ENCODE results near the gene NCAM2. TPM values are rescaled to one million over a fixed set of nuclear protein-coding genes. Genes with fewer than 3 reads are reported as not detected.

Gene NCAM2
- total and polyA plus RNA-seq, 2 donors, result 2.8 to 20.1 TPM

GRCh38 chr21:21203822-21204339 lies 205.7 kb downstream of the NCAM2 start:
- whole genome bisulfite sequencing, result 96% methylated on average over 1 of the region's 1 CpG

DNA sequence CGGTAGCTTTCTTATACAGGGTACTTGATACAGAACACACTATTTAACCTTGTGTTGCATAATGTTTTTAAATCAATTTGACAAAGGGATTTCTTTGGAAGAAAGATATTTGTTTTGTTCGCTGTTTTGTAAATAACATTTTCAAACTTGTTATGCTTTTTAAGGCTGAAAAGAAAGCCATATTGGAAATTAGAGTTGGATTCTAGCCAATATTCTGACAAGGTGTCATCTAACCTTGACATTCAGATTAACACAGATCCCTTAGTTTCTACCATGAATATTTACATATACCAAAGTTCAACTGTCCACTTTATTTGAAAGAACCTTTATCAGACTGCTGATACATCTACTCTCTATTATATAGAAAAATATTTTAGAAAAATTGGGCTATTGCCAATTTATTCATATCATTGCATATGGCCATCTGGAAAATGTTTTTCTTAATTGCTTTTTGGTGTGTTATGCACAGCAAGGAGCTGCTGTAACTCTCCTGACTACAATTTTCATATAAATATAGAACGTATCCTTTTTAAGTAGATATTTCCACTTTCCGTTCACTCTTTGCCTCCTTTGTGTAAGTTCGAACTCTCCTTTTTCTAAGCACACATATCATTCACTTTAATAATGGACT lies 206.3 kb downstream of the NCAM2 start:
- WGBS, result 82% methylated on average over 5 of the region's 5 CpGs
- H3K4me1 ChIP-seq (ENCODE audit: insufficient read depth), result no peaks in the 10 kb centered on the region
- no peak overlapping the region for H3K4me3 ChIP-seq (ENCODE audit: low read depth, low read length)

More at GRCh38 chr21:21203822-21204339, 205.7 kb downstream of the NCAM2 start:
- Histone ChIP-seq H3K4me1 (ENCODE audit: insufficient read depth) (no peaks in the 10 kb centered on the region), H3K4me3 (ENCODE audit: low read depth, low read length) (no peak overlapping the region), H3K36me3 (ENCODE audit: insufficient read depth) (no peaks in the 10 kb centered on the region), H3K27ac (ENCODE audit: low read depth) (no peak overlapping the region)
- no peak for DNase-seq (ENCODE audit: extremely low spot score)

GRCh38 chr21:21205604-21206003 lies 207.4 kb downstream of the NCAM2 start:
- no peak for DNase-seq (ENCODE audit: extremely low spot score)
- Histone ChIP-seq H3K4me1 (ENCODE audit: insufficient read depth) (no peaks in the 10 kb centered on the region), H3K4me3 (ENCODE audit: low read depth, low read length) (no peak overlapping the region), H3K36me3 (ENCODE audit: insufficient read depth) (no peaks in the 10 kb centered on the region), H3K27ac (ENCODE audit: low read depth) (no peak overlapping the region)
- 91% methylated on average over 1 of the region's 1 CpG for WGBS

More for the DNA sequence above, 206.3 kb downstream of the NCAM2 start:
- no peak for DNase-seq (ENCODE audit: extremely low spot score)
- H3K27ac ChIP-seq (ENCODE audit: low read depth), result no peak overlapping the region
- no peaks in the 10 kb centered on the region for H3K36me3 ChIP-seq (ENCODE audit: insufficient read depth)

GRCh38 chr21:21210552-21210951 lies 212.3 kb downstream of the NCAM2 start:
- H3K4me1 ChIP-seq (ENCODE audit: insufficient read depth), result no peaks in the 10 kb centered on the region
- no peak overlapping the region for H3K4me3 ChIP-seq (ENCODE audit: low read depth, low read length)
- DNase-seq (ENCODE audit: extremely low spot score), result no peak
- 83% methylated on average over 2 of the region's 2 CpGs for WGBS
- no peaks in the 10 kb centered on the region for H3K36me3 ChIP-seq (ENCODE audit: insufficient read depth)
- H3K27ac ChIP-seq (ENCODE audit: low read depth), result no peak overlapping the region

- no peak for DNase-seq (ENCODE audit: extremely low spot score)
- H3K4me1 ChIP-seq (ENCODE audit: insufficient read depth), result no peaks in the 10 kb centered on the region
- H3K27ac ChIP-seq (ENCODE audit: low read depth), result no peak overlapping the region
- WGBS, result 68% methylated on average over 1 of the region's 1 CpG
- H3K36me3 ChIP-seq (ENCODE audit: insufficient read depth), result no peaks in the 10 kb centered on the region
- H3K4me3 ChIP-seq (ENCODE audit: low read depth, low read length), result no peak overlapping the region
Measured at GRCh38 chr21:21213297-21213696, 215.1 kb downstream of the NCAM2 start.

DNA sequence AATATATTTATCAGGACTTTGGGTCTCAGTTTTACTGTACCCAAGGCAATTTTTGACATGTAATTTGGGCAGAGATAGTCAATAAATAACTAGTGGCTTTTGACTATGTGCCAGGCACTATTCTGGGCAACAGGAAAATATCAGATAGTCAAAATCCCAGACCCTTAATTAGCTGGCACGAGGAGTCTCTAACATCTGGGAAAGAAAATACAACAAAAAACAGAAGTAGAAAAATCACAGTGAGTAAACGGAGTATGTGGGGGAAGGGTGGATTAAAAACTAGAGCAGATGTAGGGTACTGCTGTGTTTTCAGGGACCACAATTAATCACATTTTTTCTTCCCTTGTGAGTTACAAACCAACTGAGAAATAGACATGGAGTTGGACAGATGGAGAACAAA lies 217.8 kb downstream of the NCAM2 start:
- no peak overlapping the region for H3K27ac ChIP-seq (ENCODE audit: low read depth)
- no peak for DNase-seq (ENCODE audit: extremely low spot score)
- no peaks in the 10 kb centered on the region for H3K4me1 ChIP-seq (ENCODE audit: insufficient read depth)
- no peak overlapping the region for H3K4me3 ChIP-seq (ENCODE audit: low read depth, low read length)
- WGBS, result 52% methylated on average over 2 of the region's 2 CpGs
- no peaks in the 10 kb centered on the region for H3K36me3 ChIP-seq (ENCODE audit: insufficient read depth)

GRCh38 chr21:21226472-21226871 lies 228.3 kb downstream of the NCAM2 start:
- H3K4me3 ChIP-seq (ENCODE audit: low read depth, low read length), result no peak overlapping the region
- no peak for DNase-seq (ENCODE audit: extremely low spot score)
- no peaks in the 10 kb centered on the region for H3K36me3 ChIP-seq (ENCODE audit: insufficient read depth)
- H3K27ac ChIP-seq (ENCODE audit: low read depth), result no peak overlapping the region
- no peaks in the 10 kb centered on the region for H3K4me1 ChIP-seq (ENCODE audit: insufficient read depth)
- 69% methylated on average over 1 of the region's 1 CpG for WGBS

- H3K36me3 ChIP-seq (ENCODE audit: insufficient read depth), result no peaks in the 10 kb centered on the region
- H3K4me3 ChIP-seq (ENCODE audit: low read depth, low read length), result no peak overlapping the region
- DNase-seq (ENCODE audit: extremely low spot score), result no peak
- H3K4me1 ChIP-seq (ENCODE audit: insufficient read depth), result no peaks in the 10 kb centered on the region
- 64% methylated on average over 3 of the region's 3 CpGs for WGBS
- no peak overlapping the region for H3K27ac ChIP-seq (ENCODE audit: low read depth)
Measured at GRCh38 chr21:21230672-21231071, 232.5 kb downstream of the NCAM2 start.

DNA sequence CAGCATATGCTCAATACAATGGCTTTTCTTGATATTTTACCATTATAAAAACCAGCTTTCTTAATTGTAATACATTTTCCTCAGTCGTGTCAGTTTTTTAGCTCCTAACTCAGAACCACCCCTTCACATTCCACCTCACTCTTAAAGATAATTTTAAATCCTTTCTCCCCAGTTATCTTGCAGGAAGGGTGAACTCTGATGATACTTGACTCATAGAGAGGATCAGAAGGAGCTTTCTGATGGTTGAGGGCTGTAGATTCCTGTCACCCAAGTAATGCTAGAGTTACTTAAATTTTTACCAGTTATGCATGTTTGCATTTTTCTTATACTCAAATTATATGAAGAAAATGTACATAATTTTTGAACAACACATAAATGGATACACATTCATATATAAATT lies 233.7 kb downstream of the NCAM2 start:
- no peaks in the 10 kb centered on the region for H3K36me3 ChIP-seq (ENCODE audit: insufficient read depth)
- H3K4me3 ChIP-seq (ENCODE audit: low read depth, low read length), result no peak overlapping the region
- no peaks in the 10 kb centered on the region for H3K4me1 ChIP-seq (ENCODE audit: insufficient read depth)
- DNase-seq (ENCODE audit: extremely low spot score), result no peak
- 11% methylated on average over 1 of the region's 1 CpG for WGBS
- H3K27ac ChIP-seq (ENCODE audit: low read depth), result no peak overlapping the region

- WGBS, result 32% methylated on average over 1 of the region's 1 CpG
- Histone ChIP-seq H3K27ac (ENCODE audit: low read depth) (no peak overlapping the region), H3K4me3 (ENCODE audit: low read depth, low read length) (no peak overlapping the region), H3K4me1 (ENCODE audit: insufficient read depth) (no peaks in the 10 kb centered on the region), H3K36me3 (ENCODE audit: insufficient read depth) (no peaks in the 10 kb centered on the region)
- DNase-seq (ENCODE audit: extremely low spot score), result no peak
Measured at GRCh38 chr21:21232320-21232719, 234.1 kb downstream of the NCAM2 start.

GRCh38 chr21:21233051-21233450 lies 234.8 kb downstream of the NCAM2 start:
- H3K4me3 ChIP-seq (ENCODE audit: low read depth, low read length), result no peak overlapping the region

DNA sequence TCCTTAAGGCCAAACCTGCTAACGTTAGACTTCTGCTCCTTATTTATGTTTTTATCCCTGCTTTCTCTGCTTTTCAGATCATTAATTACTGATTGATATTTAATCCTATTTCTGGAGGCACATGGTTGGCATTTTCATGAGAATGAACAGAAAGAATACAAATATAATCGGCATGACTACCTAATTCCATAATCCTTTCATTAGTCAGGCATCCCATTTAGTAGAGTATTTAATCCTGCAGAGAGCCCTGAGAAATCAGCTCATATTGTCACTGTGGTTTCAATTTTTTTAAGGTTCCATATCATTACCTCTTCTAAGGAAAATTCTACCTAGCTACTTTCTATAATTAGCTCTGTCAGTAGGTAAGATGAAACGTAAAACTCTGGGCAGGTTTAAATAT lies 238.8 kb downstream of the NCAM2 start:
- 60% methylated on average over 3 of the region's 3 CpGs for WGBS
- H3K4me1 ChIP-seq (ENCODE audit: insufficient read depth), result no peaks in the 10 kb centered on the region
- DNase-seq (ENCODE audit: extremely low spot score), result no peak
- no peak overlapping the region for H3K4me3 ChIP-seq (ENCODE audit: low read depth, low read length)
- H3K36me3 ChIP-seq (ENCODE audit: insufficient read depth), result no peaks in the 10 kb centered on the region
- no peak overlapping the region for H3K27ac ChIP-seq (ENCODE audit: low read depth)

More at GRCh38 chr21:21233051-21233450, 234.8 kb downstream of the NCAM2 start:
- no peak for DNase-seq (ENCODE audit: extremely low spot score)
- H3K4me1 ChIP-seq (ENCODE audit: insufficient read depth), result no peaks in the 10 kb centered on the region
- no peaks in the 10 kb centered on the region for H3K36me3 ChIP-seq (ENCODE audit: insufficient read depth)
- no peak overlapping the region for H3K27ac ChIP-seq (ENCODE audit: low read depth)

GRCh38 chr21:21238629-21239400 lies 240.6 kb downstream of the NCAM2 start:
- DNase-seq (ENCODE audit: extremely low spot score), result no peak
- no peaks in the 10 kb centered on the region for H3K4me1 ChIP-seq (ENCODE audit: insufficient read depth)
- no peak overlapping the region for H3K4me3 ChIP-seq (ENCODE audit: low read depth, low read length)
- WGBS, result 73% methylated on average over 10 of the region's 10 CpGs
- no peaks in the 10 kb centered on the region for H3K36me3 ChIP-seq (ENCODE audit: insufficient read depth)
- H3K27ac ChIP-seq (ENCODE audit: low read depth), result no peak overlapping the region

DNA sequence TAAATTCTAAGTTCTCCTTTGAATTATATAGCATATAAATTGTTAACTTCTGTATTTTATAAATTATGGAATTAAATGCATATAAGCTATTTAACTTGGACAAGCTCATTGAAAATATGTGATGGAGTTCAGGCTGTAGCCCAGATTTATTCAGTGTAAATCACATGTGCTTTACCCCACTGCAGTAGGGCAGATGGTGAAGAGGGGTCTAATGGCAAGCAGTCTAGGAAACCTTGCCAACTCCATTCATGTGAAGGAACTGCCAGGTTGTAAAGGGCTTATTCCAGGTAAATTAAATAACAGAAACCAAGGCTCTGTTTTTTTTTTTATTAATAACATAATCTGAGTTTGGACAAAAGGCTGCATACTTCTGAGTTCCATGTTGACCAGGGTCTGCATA lies 243.2 kb downstream of the NCAM2 start:
- DNase-seq (ENCODE audit: extremely low spot score), result no peak

More for the DNA sequence above, 243.2 kb downstream of the NCAM2 start:
- no peaks in the 10 kb centered on the region for H3K36me3 ChIP-seq (ENCODE audit: insufficient read depth)
- H3K27ac ChIP-seq (ENCODE audit: low read depth), result no peak overlapping the region
- H3K4me1 ChIP-seq (ENCODE audit: insufficient read depth), result no peaks in the 10 kb centered on the region
- H3K4me3 ChIP-seq (ENCODE audit: low read depth, low read length), result no peak overlapping the region

Data from urinary bladder (tissue), 4 donors.